ENCODE results near the gene GIGYF2.
"Not testable (repeated sequence)": the region's sequence is repeated elsewhere in the genome, so short reads cannot be mapped to it uniquely, and the experiment has no call there.

The GIGYF2 gene

GRCh38 chr2:232697059-232697806, at the start of gene GIGYF2:
TSS of gene GIGYF2 (plus strand) at chr2:232697331. CDS start at chr2:232735198, 37,867 bp downstream.
- DNase-seq (ENCODE audit: low read depth), result peak; percentile 85

- no peak for DNase-seq (ENCODE audit: low read depth)
These were observed 48.1 kb upstream of the GIGYF2 start for GRCh38 chr2:232649033-232649432.

GRCh38 chr2:232652505-232652851, 44.7 kb upstream of the GIGYF2 start:
- no peak for DNase-seq (ENCODE audit: low read depth)

- no peak for DNase-seq (ENCODE audit: low read depth)
These were observed 43.7 kb upstream of the GIGYF2 start for GRCh38 chr2:232653441-232653840.

GRCh38 chr2:232655392-232655791, 41.7 kb upstream of the GIGYF2 start:
- DNase-seq (ENCODE audit: low read depth), result no peak

GRCh38 chr2:232658217-232658785, 38.8 kb upstream of the GIGYF2 start:
- DNase-seq (ENCODE audit: low read depth), result no peak

GRCh38 chr2:232659359-232659758, 37.8 kb upstream of the GIGYF2 start:
- DNase-seq (ENCODE audit: low read depth), result no peak

GRCh38 chr2:232662486-232663260, 34.5 kb upstream of the GIGYF2 start:
- DNase-seq (ENCODE audit: low read depth), result no peak

- DNase-seq (ENCODE audit: low read depth), result no peak
These were observed 30.9 kb upstream of the GIGYF2 start for GRCh38 chr2:232666051-232666805.

- DNase-seq (ENCODE audit: low read depth), result no peak
These were observed 29.0 kb upstream of the GIGYF2 start for GRCh38 chr2:232667989-232668583.

- no peak for DNase-seq (ENCODE audit: low read depth)
These were observed 28.2 kb upstream of the GIGYF2 start for GRCh38 chr2:232668805-232669444.

- DNase-seq (ENCODE audit: low read depth), result no peak
These were observed 24.5 kb upstream of the GIGYF2 start for GRCh38 chr2:232672588-232672987.

- DNase-seq (ENCODE audit: low read depth), result no peak
These were observed 22.6 kb upstream of the GIGYF2 start for GRCh38 chr2:232674491-232674890.

- no peak for DNase-seq (ENCODE audit: low read depth)
These were observed 21.8 kb upstream of the GIGYF2 start for GRCh38 chr2:232675381-232675780.

- DNase-seq (ENCODE audit: low read depth), result no peak
These were observed 17.1 kb upstream of the GIGYF2 start for GRCh38 chr2:232680006-232680405.

GRCh38 chr2:232681527-232681926, 15.6 kb upstream of the GIGYF2 start:
- DNase-seq (ENCODE audit: low read depth), result no peak

- no peak for DNase-seq (ENCODE audit: low read depth)
These were observed 13.8 kb upstream of the GIGYF2 start for GRCh38 chr2:232683368-232683767.

GRCh38 chr2:232685391-232685790, 11.7 kb upstream of the GIGYF2 start:
- DNase-seq (ENCODE audit: low read depth), result not testable (repeated sequence)

- no peak for DNase-seq (ENCODE audit: low read depth)
These were observed 9.6 kb upstream of the GIGYF2 start for GRCh38 chr2:232687382-232688160.

- no peak for DNase-seq (ENCODE audit: low read depth)
These were observed 8.9 kb upstream of the GIGYF2 start for GRCh38 chr2:232688201-232688600.

Data from stimulated activated CD8-positive, alpha-beta memory T cell treated with anti-CD3 and anti-CD28 coated beads, Interleukin-15, amount 100 ng/mL, for 1 hour (primary cell).